ENCODE measurements around the gene BANF2. TPM values are rescaled to one million over a fixed set of nuclear protein-coding genes. Genes with fewer than 3 reads are reported as not detected.

The BANF2 gene
- total RNA-seq, 1 experiment from 2014 or later, result not detected

DNA sequence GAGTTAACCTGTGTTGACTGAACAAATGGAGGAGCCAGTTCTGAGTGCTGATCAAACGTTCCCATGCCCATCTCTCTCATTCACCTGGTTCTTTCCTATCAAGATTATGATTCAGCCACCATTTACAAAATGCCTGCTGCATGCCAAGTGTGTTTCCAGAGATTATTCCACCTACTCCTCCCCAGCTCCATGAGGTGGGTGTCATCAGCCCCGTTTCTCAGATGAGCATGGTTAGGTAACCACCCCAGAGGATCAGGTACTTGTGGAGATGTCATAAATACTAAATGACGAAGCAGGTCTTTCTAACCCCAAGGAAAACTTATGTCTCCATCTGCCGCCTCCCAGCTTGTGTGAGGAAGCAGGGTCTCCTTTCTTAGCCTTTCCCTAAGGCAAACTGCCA lies 2.1 kb downstream of the BANF2 start:
- ChIA-PET CTCF (no interaction called here), POLR2A (ENCODE audit: unreplicated experiment) (interaction anchor here (0.5 kb wide), 1 partner anchor 19 kb away, joined by 3 read pairs; no protein-coding TSS in a partner anchor)
- H3K27me3 ChIP-seq (ENCODE audit: low read length), result no peaks in the 10 kb centered on the region
- H3K9me3 ChIP-seq (ENCODE audit: low read length), result no peaks in the 10 kb centered on the region
- no peaks in the 10 kb centered on the region for H3K9me2 ChIP-seq (replicated peaks; ENCODE audit: low read length)
- no peaks in the 10 kb centered on the region for H3K79me2 ChIP-seq (ENCODE audit: low read length)
- H2AFZ ChIP-seq (ENCODE audit: low read length), result no peak overlapping the region
- no peak overlapping the region for H3K4me2 ChIP-seq (ENCODE audit: low read length)
- no peak for DNase-seq
- no peaks in the 10 kb centered on the region for H4K20me1 ChIP-seq (ENCODE audit: low read length)
- BruUV-seq (replicated peaks), result no TSS peak
- no peaks in the 10 kb centered on the region for H3F3A ChIP-seq (ENCODE audit: low read length, unreplicated experiment)
- no peak overlapping the region for H3K4me3 ChIP-seq (ENCODE audit: low read length)
- intact Hi-C loops (cut with micrococcal nuclease), result no loop called here
- peaks cover 6% of the 10 kb centered on the region; the same call in 1 of the 2 replicates for H3K4me1 ChIP-seq (ENCODE audit: insufficient read depth, low read length)
- no peak overlapping the region for H3K27ac ChIP-seq (ENCODE audit: low read length)
- H3K36me3 ChIP-seq (ENCODE audit: low read depth, low read length), result no peaks in the 10 kb centered on the region
- no peak overlapping the region for H3K9ac ChIP-seq (ENCODE audit: low read length)
- ATAC-seq, result no peak
- TF ChIP-seq, protein P1, sequence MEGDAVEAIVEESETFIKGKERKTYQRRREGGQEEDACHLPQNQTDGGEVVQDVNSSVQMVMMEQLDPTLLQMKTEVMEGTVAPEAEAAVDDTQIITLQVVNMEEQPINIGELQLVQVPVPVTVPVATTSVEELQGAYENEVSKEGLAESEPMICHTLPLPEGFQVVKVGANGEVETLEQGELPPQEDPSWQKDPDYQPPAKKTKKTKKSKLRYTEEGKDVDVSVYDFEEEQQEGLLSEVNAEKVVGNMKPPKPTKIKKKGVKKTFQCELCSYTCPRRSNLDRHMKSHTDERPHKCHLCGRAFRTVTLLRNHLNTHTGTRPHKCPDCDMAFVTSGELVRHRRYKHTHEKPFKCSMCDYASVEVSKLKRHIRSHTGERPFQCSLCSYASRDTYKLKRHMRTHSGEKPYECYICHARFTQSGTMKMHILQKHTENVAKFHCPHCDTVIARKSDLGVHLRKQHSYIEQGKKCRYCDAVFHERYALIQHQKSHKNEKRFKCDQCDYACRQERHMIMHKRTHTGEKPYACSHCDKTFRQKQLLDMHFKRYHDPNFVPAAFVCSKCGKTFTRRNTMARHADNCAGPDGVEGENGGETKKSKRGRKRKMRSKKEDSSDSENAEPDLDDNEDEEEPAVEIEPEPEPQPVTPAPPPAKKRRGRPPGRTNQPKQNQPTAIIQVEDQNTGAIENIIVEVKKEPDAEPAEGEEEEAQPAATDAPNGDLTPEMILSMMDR (conservative IDR thresholded peaks at IDR 0.05; ENCODE audit: low read depth, low read length), result no peak
- no peak for TF ChIP-seq EZH2phosphoT487 (IDR thresholded peaks at IDR 0.05; ENCODE audit: borderline replicate concordance, low read length)
- no peak for TF ChIP-seq EZH2 (IDR thresholded peaks at IDR 0.05; ENCODE audit: low read length, unreplicated experiment)

DNA sequence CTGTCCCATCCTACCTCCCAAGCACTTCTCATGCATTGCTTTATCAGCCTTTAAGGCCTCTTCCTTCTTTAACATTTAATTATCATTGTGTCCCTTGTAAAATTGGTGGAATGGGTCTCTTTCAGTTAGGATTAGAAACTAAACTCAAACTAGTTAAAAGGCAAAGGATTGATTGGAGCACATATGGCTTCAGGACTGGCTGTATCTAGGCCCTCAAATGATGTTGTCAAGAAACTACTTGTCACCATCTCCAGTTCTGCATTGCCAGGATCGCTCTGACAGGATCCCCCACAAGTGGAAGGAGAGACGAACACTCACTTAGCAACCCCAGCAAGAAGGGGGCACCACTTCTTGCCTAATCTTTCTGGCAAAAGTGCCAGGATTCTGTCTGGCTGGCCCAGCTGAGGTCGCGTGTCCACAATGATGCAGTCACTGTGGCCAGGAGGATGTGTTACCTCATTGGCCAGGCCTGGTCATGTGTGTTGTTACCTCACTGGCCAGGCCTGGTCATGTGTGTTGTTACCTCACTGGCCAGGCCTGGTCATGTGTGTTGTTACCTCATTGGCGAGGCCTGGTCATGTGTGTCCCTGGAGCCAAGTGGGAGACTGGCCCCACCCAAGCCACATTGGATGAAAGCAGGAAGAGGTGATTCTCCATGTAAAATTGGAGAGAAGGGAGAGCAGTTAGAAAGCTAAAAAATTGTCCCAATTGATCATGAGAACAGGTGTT lies 5.0 kb downstream of the BANF2 start:
- Histone ChIP-seq H3K36me3 (ENCODE audit: low read depth, low read length) (no peaks in the 10 kb centered on the region), H4K20me1 (ENCODE audit: low read length) (no peaks in the 10 kb centered on the region), H3F3A (ENCODE audit: low read length, unreplicated experiment) (no peaks in the 10 kb centered on the region), H3K27me3 (ENCODE audit: low read length) (no peaks in the 10 kb centered on the region), H3K79me2 (ENCODE audit: low read length) (no peaks in the 10 kb centered on the region), H3K4me2 (ENCODE audit: low read length) (no peak overlapping the region), H2AFZ (ENCODE audit: low read length) (no peak overlapping the region), H3K9me2 (replicated peaks; ENCODE audit: low read length) (no peaks in the 10 kb centered on the region), H3K4me1 (ENCODE audit: insufficient read depth, low read length) (peaks cover 5% of the 10 kb centered on the region; the same call in 1 of the 2 replicates), H3K27ac (ENCODE audit: low read length) (no peak overlapping the region), H3K9ac (ENCODE audit: low read length) (no peak overlapping the region), H3K9me3 (ENCODE audit: low read length) (no peaks in the 10 kb centered on the region), H3K4me3 (ENCODE audit: low read length) (no peak overlapping the region)
- CTCF ChIA-PET, result no interaction called here
- DNase-seq, result no peak
- TF ChIP-seq EZH2 (IDR thresholded peaks at IDR 0.05; ENCODE audit: low read length, unreplicated experiment) (no peak), EZH2phosphoT487 (IDR thresholded peaks at IDR 0.05; ENCODE audit: borderline replicate concordance, low read length) (no peak)
- TF ChIP-seq, protein P1 (conservative IDR thresholded peaks at IDR 0.05; ENCODE audit: low read depth, low read length), result no peak
- intact Hi-C loops (cut with micrococcal nuclease), result no loop called here
- POLR2A ChIA-PET (ENCODE audit: unreplicated experiment), result no interaction called here
- no peak for ATAC-seq
- BruUV-seq (replicated peaks), result no TSS peak

DNA sequence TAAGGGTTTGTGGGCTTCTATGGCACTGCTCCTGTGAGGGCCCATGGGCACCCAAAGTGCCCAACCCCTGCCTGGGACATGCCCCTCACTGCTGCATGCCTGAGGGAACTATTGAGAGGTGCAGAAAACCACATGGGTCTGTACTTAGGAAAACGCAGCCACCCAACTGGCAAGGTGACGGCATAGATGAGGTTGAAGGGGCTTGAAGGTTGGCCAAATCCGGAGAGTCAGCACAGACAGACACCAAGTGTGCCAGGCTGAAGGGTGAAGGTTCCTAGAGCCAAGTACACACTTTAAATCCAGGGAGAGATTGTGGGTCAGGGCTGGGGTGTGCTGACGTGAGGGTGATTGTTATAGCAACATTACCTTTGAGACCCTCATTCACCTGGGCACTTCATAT lies 6.2 kb downstream of the BANF2 start:
- Histone ChIP-seq H4K20me1 (ENCODE audit: low read length) (no peaks in the 10 kb centered on the region), H3K4me1 (ENCODE audit: insufficient read depth, low read length) (no peaks in the 10 kb centered on the region), H3K79me2 (ENCODE audit: low read length) (no peaks in the 10 kb centered on the region), H3K9ac (ENCODE audit: low read length) (no peak overlapping the region), H2AFZ (ENCODE audit: low read length) (no peak overlapping the region), H3K9me3 (ENCODE audit: low read length) (no peaks in the 10 kb centered on the region), H3K4me3 (ENCODE audit: low read length) (no peak overlapping the region), H3K9me2 (replicated peaks; ENCODE audit: low read length) (no peaks in the 10 kb centered on the region), H3K27me3 (ENCODE audit: low read length) (no peaks in the 10 kb centered on the region), H3K27ac (ENCODE audit: low read length) (no peak overlapping the region), H3K36me3 (ENCODE audit: low read depth, low read length) (no peaks in the 10 kb centered on the region), H3K4me2 (ENCODE audit: low read length) (no peak overlapping the region), H3F3A (ENCODE audit: low read length, unreplicated experiment) (no peaks in the 10 kb centered on the region)
- CTCF ChIA-PET, result no interaction called here
- TF ChIP-seq, protein P1 (conservative IDR thresholded peaks at IDR 0.05; ENCODE audit: low read depth, low read length), result no peak
- TF ChIP-seq EZH2phosphoT487 (IDR thresholded peaks at IDR 0.05; ENCODE audit: borderline replicate concordance, low read length), result no peak
- TF ChIP-seq EZH2 (IDR thresholded peaks at IDR 0.05; ENCODE audit: low read length, unreplicated experiment), result no peak
- DNase-seq (no peak), ATAC-seq (no peak)
- no TSS peak for BruUV-seq (replicated peaks)
- POLR2A ChIA-PET (ENCODE audit: unreplicated experiment), result no interaction called here
- intact Hi-C loops (cut with micrococcal nuclease), result no loop called here

Data from PC-3 (cell line).